Hepatocyte (in vitro differentiated cells): Measurements from ENCODE around the gene RAB43.

ENCODE experiments used
- CTCF ChIP-seq: fragments of 200-600 bp; sonication (generic); IDR thresholded peaks from 2 replicates; pipeline ENCODE4 v1.5.1; 2016; ENCODE audit warnings: antibody characterized with exemption, mild to moderate bottlenecking; ENCODE audit not compliant: poor library complexity
- EZH2 ChIP-seq: fragments of 200-600 bp; sonication (generic); IDR thresholded peaks from 2 replicates; pipeline ENCODE4 v1.6.1; 2016; ENCODE audit warnings: antibody characterized with exemption, mild to moderate bottlenecking, borderline replicate concordance
- EZH2phosphoT487 ChIP-seq: fragments of 200-600 bp; sonication (generic); IDR thresholded peaks from one replicate; pipeline ENCODE4 v1.6.1; 2018; ENCODE audit warnings: antibody characterized with exemption, mild to moderate bottlenecking, low read depth, moderate library complexity; ENCODE audit not compliant: unreplicated experiment, severe bottlenecking

GRCh38 chr3:129162729-129163579, 41.4 kb upstream of the RAB43 start:
- TF ChIP-seq CTCF (no peak), EZH2 (no peak), EZH2phosphoT487 (no peak)
